Thyroid gland (tissue), 4 donors: ENCODE measurements around the gene EFCAB6. TPM values are rescaled to one million over a fixed set of nuclear protein-coding genes. Genes with fewer than 3 reads are reported as not detected.

Source experiments
- DNase-seq, 2 donors: peaks; one replicate each; pipeline ENCODE4 v3.0.0-alpha.2; 2019
- H3K27ac ChIP-seq, 3 donors: fragments of 200-600 bp; sonication (generic); 1 replicate in 2 of 3; 2 replicates in 1 of 3; pipeline ENCODE4 v1.5.1; 2016 to 2019; ENCODE audit warnings: mild to moderate bottlenecking in 1 of 3, moderate library complexity in 1 of 3
- H3K27me3 ChIP-seq: fragments of 200-600 bp; sonication (generic); one replicate; pipeline ENCODE4 v1.5.1; 2019
- H3K36me3 ChIP-seq, 2 donors: fragments of 200-600 bp; sonication (generic); one replicate each; pipeline ENCODE4 v1.5.1; 2016 to 2019
- H3K4me1 ChIP-seq, 2 donors: fragments of 200-600 bp; sonication (generic); one replicate each; pipeline ENCODE4 v1.5.1; 2017 to 2019
- H3K4me3 ChIP-seq, 3 donors: fragments of 200-600 bp; sonication (generic); replicated peaks in 1 of 3; 1 replicate in 2 of 3; 2 replicates in 1 of 3; pipeline ENCODE4 v1.5.1; 2016; ENCODE audit warnings: mild to moderate bottlenecking in 1 of 3
- H3K9me3 ChIP-seq: fragments of 200-600 bp; sonication (generic); one replicate; pipeline ENCODE4 v1.5.1; 2017
- CTCF ChIP-seq, 6 experiments: fragments of 200-600 bp in 3 of 6; fragments of 450-650 bp in 3 of 6; sonication (generic) in 3 of 6; IDR thresholded peaks; one replicate each; pipeline ENCODE4 v1.5.1; 2016 to 2019; ENCODE audit warnings: antibody characterized with exemption in 6 of 6, mild to moderate bottlenecking in 2 of 6, inconsistent platforms in 1 of 6, moderate library complexity in 1 of 6
- POLR2A ChIP-seq, 2 donors: fragments of 450-650 bp; IDR thresholded peaks; one replicate each; pipeline ENCODE4 v1.6.1; 2017; ENCODE audit warnings: antibody characterized with exemption in 2 of 2, mild to moderate bottlenecking in 2 of 2, moderate library complexity in 1 of 2
- WGBS, 2 donors: methylation state at CpG; one replicate each; pipeline ENCODE4 v1.1.5; 2017; 5-methylcytosine and 5-hydroxymethylcytosine counted together
- intact Hi-C: fragments of 100-400 bp; cut with DNase I; formaldehyde crosslinking; loops from one replicate; pipeline ENCODE4 v1.15.1; 2023
- total RNA-seq, 4 donors: library from RNA; depleted of rRNA; stranded (reverse); fragments of >200 nt; gene quantifications; one replicate each; pipeline ENCODE4 v1.2.3, GENCODE V29; 2016

Gene EFCAB6
- total RNA-seq, 4 donors from 2014 or later, result 10.9 to 26.1 (median 14.1) TPM

DNA sequence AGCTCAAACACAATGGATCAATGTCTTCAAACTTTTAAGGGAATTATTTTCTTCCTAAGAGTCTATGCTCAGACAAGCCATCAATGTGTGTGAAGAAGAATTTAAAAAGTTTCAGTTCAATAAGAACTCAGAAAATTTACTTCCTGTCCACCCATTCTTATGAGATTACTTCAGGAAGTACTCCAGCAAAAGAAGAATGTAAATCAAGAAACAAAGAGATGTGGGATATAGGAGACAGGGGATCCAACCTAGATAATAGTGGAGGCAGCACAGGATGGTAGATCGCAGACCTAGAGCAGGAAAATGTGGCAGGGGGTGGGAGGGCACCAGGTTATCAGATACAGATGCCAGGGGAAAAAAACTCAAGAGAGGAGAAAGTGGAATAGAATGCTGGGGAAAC lies 229.7 kb downstream of the EFCAB6 start:
- no peaks in the 10 kb centered on the region for H3K9me3 ChIP-seq

GRCh38 chr22:43580271-43580750 lies 231.8 kb downstream of the EFCAB6 start:
- TF ChIP-seq POLR2A (IDR thresholded peaks at IDR 0.05), result no peak
- no peak for TF ChIP-seq CTCF (IDR thresholded peaks at IDR 0.05)
- H3K4me3 ChIP-seq, result no peak overlapping the region
- WGBS, 2 donors, result 51 to 54% methylated on average over 4 of the region's 4 CpGs
- H3K9me3 ChIP-seq, result no peaks in the 10 kb centered on the region
- intact Hi-C loops, result no loop called here
- H3K27ac ChIP-seq, result no peak overlapping the region
- H3K36me3 ChIP-seq, result no peaks in the 10 kb centered on the region
- no peak for DNase-seq
- no peaks in the 10 kb centered on the region for H3K4me1 ChIP-seq
- no peaks in the 10 kb centered on the region for H3K27me3 ChIP-seq

More for the DNA sequence above, 229.7 kb downstream of the EFCAB6 start:
- TF ChIP-seq POLR2A (IDR thresholded peaks at IDR 0.05) (no peak), CTCF (IDR thresholded peaks at IDR 0.05) (no peak)
- WGBS, 2 donors, result 89 to 98% methylated on average over 1 of the region's 1 CpG
- no peak for DNase-seq
- Histone ChIP-seq H3K27ac (no peak overlapping the region), H3K4me3 (no peak overlapping the region), H3K27me3 (no peaks in the 10 kb centered on the region), H3K36me3 (peaks cover 0 to 2% of the 10 kb centered on the region in 2 donors), H3K4me1 (no peaks in the 10 kb centered on the region)
- intact Hi-C loops, result no loop called here

DNA sequence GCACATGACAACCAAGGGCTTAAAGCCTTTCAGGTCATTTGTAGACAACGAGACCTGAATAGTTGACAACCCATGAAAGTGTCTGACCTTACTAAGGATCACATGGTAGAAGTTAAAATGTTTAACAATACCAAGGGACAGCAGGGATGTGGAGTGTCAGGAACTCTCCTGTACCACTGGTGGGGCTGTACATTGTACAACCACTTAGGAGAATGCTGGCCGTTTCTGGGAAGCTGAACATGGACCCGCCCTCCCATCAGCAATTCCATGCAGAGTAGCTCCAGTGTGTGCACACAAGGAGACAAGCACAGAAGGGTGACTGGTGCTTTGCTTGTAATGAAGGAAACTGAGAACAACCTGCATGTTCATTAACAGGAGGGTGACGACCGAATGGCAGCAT lies 237.4 kb downstream of the EFCAB6 start:
- WGBS, 2 donors, result 87 to 88% methylated on average over 5 of the region's 5 CpGs
- Histone ChIP-seq H3K4me1 (no peaks in the 10 kb centered on the region), H3K9me3 (no peaks in the 10 kb centered on the region), H3K36me3 (no peaks in the 10 kb centered on the region), H3K27ac (no peak overlapping the region), H3K4me3 (no peak overlapping the region), H3K27me3 (no peaks in the 10 kb centered on the region)
- no peak for TF ChIP-seq CTCF (IDR thresholded peaks at IDR 0.05)
- no peak for TF ChIP-seq POLR2A (IDR thresholded peaks at IDR 0.05)
- intact Hi-C loops, result no loop called here
- no peak for DNase-seq

DNA sequence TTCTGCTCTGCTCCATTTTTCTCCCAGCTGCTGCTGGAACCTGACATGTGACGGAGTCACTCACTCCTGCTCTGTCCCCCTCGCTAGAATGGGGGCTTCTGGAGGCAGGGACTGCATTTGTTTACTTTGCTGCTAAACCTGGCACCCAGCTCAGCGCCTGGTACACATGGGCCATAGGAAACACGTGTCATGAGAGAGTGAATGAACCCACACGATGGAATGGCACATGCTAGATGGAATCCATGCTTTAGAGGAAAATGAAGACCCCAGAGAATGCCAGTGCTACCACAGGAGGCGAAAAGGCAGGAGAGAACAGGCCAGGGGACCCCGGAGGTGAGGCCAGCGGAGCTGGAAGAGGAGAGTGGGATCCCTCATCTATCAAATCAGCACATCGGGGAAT lies 239.4 kb downstream of the EFCAB6 start:
- DNase-seq, result no peak
- Histone ChIP-seq H3K4me1 (no peaks in the 10 kb centered on the region), H3K36me3 (no peaks in the 10 kb centered on the region), H3K9me3 (no peaks in the 10 kb centered on the region), H3K27me3 (no peaks in the 10 kb centered on the region), H3K4me3 (no peak overlapping the region), H3K27ac (no peak overlapping the region)
- TF ChIP-seq POLR2A (IDR thresholded peaks at IDR 0.05) (no peak), CTCF (IDR thresholded peaks at IDR 0.05) (no peak)
- intact Hi-C loops, result no loop called here
- WGBS, 2 donors, result 88 to 89% methylated on average over 9 of the region's 9 CpGs

GRCh38 chr22:43571181-43571580 lies 240.9 kb downstream of the EFCAB6 start:
- H3K4me1 ChIP-seq, result no peaks in the 10 kb centered on the region
- no peak for DNase-seq
- H3K36me3 ChIP-seq, result no peaks in the 10 kb centered on the region
- no peaks in the 10 kb centered on the region for H3K27me3 ChIP-seq
- 67 to 73% methylated on average over 4 of the region's 4 CpGs for WGBS, 2 donors
- H3K27ac ChIP-seq, result no peak overlapping the region
- TF ChIP-seq POLR2A (IDR thresholded peaks at IDR 0.05), result no peak
- TF ChIP-seq CTCF (IDR thresholded peaks at IDR 0.05), result no peak
- no peak overlapping the region for H3K4me3 ChIP-seq
- no peaks in the 10 kb centered on the region for H3K9me3 ChIP-seq
- intact Hi-C loops, result no loop called here
